PC-9 (cell line): Measurements from ENCODE around the gene PEPD.

Source experiments
- CTCF ChIP-seq: fragments of 200-600 bp; sonication (generic); conservative IDR thresholded peaks from 2 replicates; pipeline ENCODE4 v1.6.1; 2017; ENCODE audit warnings: mixed run types, antibody characterized with exemption, mild to moderate bottlenecking, moderate library complexity
- EZH2 ChIP-seq: fragments of 200-600 bp; sonication (generic); IDR thresholded peaks from 2 replicates; pipeline ENCODE4 v1.8.0; 2017; ENCODE audit warnings: antibody characterized with exemption, low read depth

GRCh38 chr19:33398361-33399060 lies 123.1 kb downstream of the PEPD start:
- TF ChIP-seq CTCF, result no peak
- TF ChIP-seq EZH2, result no peak
